Activated T-helper 2 cell treated with anti-CD3 and anti-CD28 coated beads, Interferon-gamma antibody, Interleukin-2, Interleukin-4, amounts not matched to agents 10 μg/mL and 5 μg/mL and 100 μg/mL, durations not matched to agents 14 hours and 24 hours and 36 hours (primary cell): Measurements from ENCODE around the gene SAFB2. TPM values are rescaled to one million over a fixed set of nuclear protein-coding genes. Genes with fewer than 3 reads are reported as not detected.

ENCODE experiments used
- DNase-seq: peaks from one replicate; pipeline ENCODE4 v3.0.0; 2021; ENCODE audit warnings: low spot score
- H3K27ac Mint-ChIP-seq: one replicate; pipeline ENCODE4 v1.8.0; 2021; ENCODE audit warnings: mixed read lengths
- H3K27me3 Mint-ChIP-seq: one replicate; pipeline ENCODE4 v1.8.0; 2021; ENCODE audit warnings: low read depth, mixed read lengths
- H3K36me3 Mint-ChIP-seq: one replicate; pipeline ENCODE4 v1.8.0; 2021; ENCODE audit warnings: low read depth, mixed read lengths
- H3K4me1 Mint-ChIP-seq: one replicate; pipeline ENCODE4 v1.8.0; 2021; ENCODE audit warnings: low read depth, mixed read lengths
- H3K4me3 Mint-ChIP-seq: one replicate; pipeline ENCODE4 v1.8.0; 2021; ENCODE audit warnings: low read depth, mild to moderate bottlenecking, moderate library complexity, mixed read lengths
- H3K9me3 Mint-ChIP-seq: one replicate; pipeline ENCODE4 v1.8.0; 2021; ENCODE audit warnings: mixed read lengths
- intact Hi-C: fragments of 100-400 bp; cut with micrococcal nuclease; formaldehyde crosslinking; loops from one replicate; pipeline ENCODE4 v1.15.1; 2023
- total RNA-seq: library from RNA; stranded (reverse); gene quantifications from 2 replicates; pipeline ENCODE4 v1.2.3, GENCODE V29; 2022

SAFB2 gene
- 96.1 and 96.7 TPM in 2 replicates for total RNA-seq

GRCh38 chr19:5622465-5623396 is at the start of gene SAFB2, which contains the start of gene SAFB:
SAFB2 (minus strand) TSS chr19:5622776; CDS start chr19:5622715, 61 bp downstream.
SAFB (plus strand) TSS chr19:5623083; CDS start chr19:5623206, 123 bp downstream.
- Mint-ChIP-seq H3K27ac (peak within 1 kb of the TSS; percentile 100), H3K9me3 (no peaks in the 10 kb centered on the region), H3K27me3 (no peaks in the 10 kb centered on the region), H3K36me3 (peaks cover 86% of the 10 kb centered on the region), H3K4me3 (peak within 1 kb of the TSS; percentile 100), H3K4me1 (peaks cover 41% of the 10 kb centered on the region)
- intact Hi-C loops: loop anchor here (1.0 to 5.0 kb wide), 5 partner anchors 58 to 1220 kb away; partner anchors contain the start of genes CATSPERD, CHAF1A, DUS3L and LONP1
- DNase-seq: peak; percentile 100

- intact Hi-C loops: no loop called here
- H3K4me3 Mint-ChIP-seq: no peak overlapping the region
- H3K27ac Mint-ChIP-seq: no peak overlapping the region
- H3K4me1 Mint-ChIP-seq: no peaks in the 10 kb centered on the region
- H3K9me3 Mint-ChIP-seq: no peaks in the 10 kb centered on the region
- DNase-seq: no peak
- peaks cover 53% of the 10 kb centered on the region for H3K36me3 Mint-ChIP-seq
- H3K27me3 Mint-ChIP-seq: no peaks in the 10 kb centered on the region
These were observed 49.0 kb upstream of the SAFB2 start for GRCh38 chr19:5671600-5671999.

- Mint-ChIP-seq H3K27ac (no peak overlapping the region), H3K4me3 (no peak overlapping the region), H3K36me3 (peaks cover 77% of the 10 kb centered on the region), H3K9me3 (no peaks in the 10 kb centered on the region), H3K27me3 (no peaks in the 10 kb centered on the region), H3K4me1 (peaks cover 5% of the 10 kb centered on the region)
- intact Hi-C loops: no loop called here
- no peak for DNase-seq
These were observed 46.6 kb upstream of the SAFB2 start for GRCh38 chr19:5669212-5669611.

- H3K36me3 Mint-ChIP-seq: peaks cover 77% of the 10 kb centered on the region
- intact Hi-C loops: no loop called here
- H3K9me3 Mint-ChIP-seq: no peaks in the 10 kb centered on the region
- H3K4me3 Mint-ChIP-seq: no peak overlapping the region
- DNase-seq: no peak
- no peaks in the 10 kb centered on the region for H3K27me3 Mint-ChIP-seq
- peaks cover 5% of the 10 kb centered on the region for H3K4me1 Mint-ChIP-seq
- no peak overlapping the region for H3K27ac Mint-ChIP-seq
These were observed 45.2 kb upstream of the SAFB2 start for GRCh38 chr19:5667751-5668271.

- no peaks in the 10 kb centered on the region for H3K9me3 Mint-ChIP-seq
- H3K27me3 Mint-ChIP-seq: no peaks in the 10 kb centered on the region
- intact Hi-C loops: no loop called here
- H3K4me1 Mint-ChIP-seq: peaks cover 5% of the 10 kb centered on the region
- H3K27ac Mint-ChIP-seq: no peak overlapping the region
- peaks cover 76% of the 10 kb centered on the region for H3K36me3 Mint-ChIP-seq
- no peak for DNase-seq
- no peak overlapping the region for H3K4me3 Mint-ChIP-seq
These were observed 44.5 kb upstream of the SAFB2 start for GRCh38 chr19:5666921-5667610.

- Mint-ChIP-seq H3K9me3 (no peaks in the 10 kb centered on the region), H3K27me3 (no peaks in the 10 kb centered on the region), H3K36me3 (peaks cover 77% of the 10 kb centered on the region), H3K4me1 (peaks cover 5% of the 10 kb centered on the region), H3K27ac (peak overlapping the region; percentile 43), H3K4me3 (no peak overlapping the region)
- DNase-seq: no peak
- intact Hi-C loops: no loop called here
These were observed 43.4 kb upstream of the SAFB2 start for GRCh38 chr19:5665781-5666513.

- H3K36me3 Mint-ChIP-seq: peaks cover 75% of the 10 kb centered on the region
- no peak for DNase-seq
- H3K4me3 Mint-ChIP-seq: no peak overlapping the region
- no peaks in the 10 kb centered on the region for H3K9me3 Mint-ChIP-seq
- peaks cover 5% of the 10 kb centered on the region for H3K4me1 Mint-ChIP-seq
- intact Hi-C loops: no loop called here
- no peak overlapping the region for H3K27ac Mint-ChIP-seq
- no peaks in the 10 kb centered on the region for H3K27me3 Mint-ChIP-seq
These were observed 41.9 kb upstream of the SAFB2 start for GRCh38 chr19:5664515-5664914.

GRCh38 chr19:5663904-5664303 is 41.3 kb upstream of the SAFB2 start:
- Mint-ChIP-seq H3K4me1 (peaks cover 5% of the 10 kb centered on the region), H3K36me3 (peaks cover 69% of the 10 kb centered on the region), H3K27ac (no peak overlapping the region), H3K27me3 (no peaks in the 10 kb centered on the region), H3K4me3 (no peak overlapping the region), H3K9me3 (no peaks in the 10 kb centered on the region)
- intact Hi-C loops: no loop called here
- DNase-seq: no peak

- intact Hi-C loops: no loop called here
- Mint-ChIP-seq H3K27me3 (no peaks in the 10 kb centered on the region), H3K4me1 (peaks cover 5% of the 10 kb centered on the region), H3K27ac (no peak overlapping the region), H3K36me3 (peaks cover 61% of the 10 kb centered on the region), H3K4me3 (no peak overlapping the region), H3K9me3 (no peaks in the 10 kb centered on the region)
- DNase-seq: no peak
These were observed 38.9 kb upstream of the SAFB2 start for GRCh38 chr19:5661483-5661882.

- Mint-ChIP-seq H3K4me1 (no peaks in the 10 kb centered on the region), H3K36me3 (peaks cover 65% of the 10 kb centered on the region), H3K4me3 (no peak overlapping the region), H3K27me3 (no peaks in the 10 kb centered on the region), H3K27ac (no peak overlapping the region), H3K9me3 (no peaks in the 10 kb centered on the region)
- no peak for DNase-seq
- intact Hi-C loops: no loop called here
These were observed 32.8 kb upstream of the SAFB2 start for GRCh38 chr19:5655412-5655811.

GRCh38 chr19:5654931-5655330 is 32.4 kb upstream of the SAFB2 start:
- H3K36me3 Mint-ChIP-seq: peaks cover 68% of the 10 kb centered on the region
- no peak for DNase-seq

GRCh38 chr19:5652261-5652660 is 29.7 kb upstream of the SAFB2 start:
- Mint-ChIP-seq H3K4me3 (no peak overlapping the region), H3K9me3 (no peaks in the 10 kb centered on the region), H3K27me3 (no peaks in the 10 kb centered on the region), H3K27ac (no peak overlapping the region), H3K4me1 (no peaks in the 10 kb centered on the region), H3K36me3 (peaks cover 77% of the 10 kb centered on the region)
- intact Hi-C loops: no loop called here
- no peak for DNase-seq

More at GRCh38 chr19:5654931-5655330, 32.4 kb upstream of the SAFB2 start:
- H3K9me3 Mint-ChIP-seq: no peaks in the 10 kb centered on the region
- no peaks in the 10 kb centered on the region for H3K4me1 Mint-ChIP-seq
- H3K27ac Mint-ChIP-seq: no peak overlapping the region
- H3K27me3 Mint-ChIP-seq: no peaks in the 10 kb centered on the region
- H3K4me3 Mint-ChIP-seq: no peak overlapping the region
- intact Hi-C loops: no loop called here
